VCaP (cell line): ENCODE results near the gene SBNO2.

Experiments used
- H3K27ac ChIP-seq: fragments of 450-650 bp; 2 replicates; pipeline ENCODE4 v1.5.1; 2017
- TF ChIP-seq, protein P1 (sequence below): fragments of 450-650 bp; conservative IDR thresholded peaks from 2 replicates; pipeline ENCODE4 v1.5.1; 2017; ENCODE audit warnings: mild to moderate bottlenecking, moderate library complexity

SBNO2 gene

DNA sequence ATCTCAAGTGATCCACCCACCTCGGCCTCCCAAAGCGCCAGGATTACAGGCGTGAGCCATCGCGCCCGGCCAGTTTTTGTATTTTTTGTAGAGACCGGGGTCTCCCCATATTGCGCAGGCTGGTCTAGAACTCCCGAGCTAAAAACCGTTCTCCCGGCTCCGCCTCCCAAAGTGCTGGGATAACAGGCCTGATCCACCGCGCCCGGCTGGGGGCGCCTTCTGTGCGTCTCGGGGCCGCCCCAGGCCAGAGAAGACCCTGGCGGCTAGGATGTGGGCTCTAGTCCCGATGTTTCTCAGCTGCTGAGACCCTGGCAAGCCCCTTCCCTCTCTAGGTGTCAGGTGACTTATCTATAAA is 103.5 kb downstream of the SBNO2 start:
- TF ChIP-seq, protein P1, sequence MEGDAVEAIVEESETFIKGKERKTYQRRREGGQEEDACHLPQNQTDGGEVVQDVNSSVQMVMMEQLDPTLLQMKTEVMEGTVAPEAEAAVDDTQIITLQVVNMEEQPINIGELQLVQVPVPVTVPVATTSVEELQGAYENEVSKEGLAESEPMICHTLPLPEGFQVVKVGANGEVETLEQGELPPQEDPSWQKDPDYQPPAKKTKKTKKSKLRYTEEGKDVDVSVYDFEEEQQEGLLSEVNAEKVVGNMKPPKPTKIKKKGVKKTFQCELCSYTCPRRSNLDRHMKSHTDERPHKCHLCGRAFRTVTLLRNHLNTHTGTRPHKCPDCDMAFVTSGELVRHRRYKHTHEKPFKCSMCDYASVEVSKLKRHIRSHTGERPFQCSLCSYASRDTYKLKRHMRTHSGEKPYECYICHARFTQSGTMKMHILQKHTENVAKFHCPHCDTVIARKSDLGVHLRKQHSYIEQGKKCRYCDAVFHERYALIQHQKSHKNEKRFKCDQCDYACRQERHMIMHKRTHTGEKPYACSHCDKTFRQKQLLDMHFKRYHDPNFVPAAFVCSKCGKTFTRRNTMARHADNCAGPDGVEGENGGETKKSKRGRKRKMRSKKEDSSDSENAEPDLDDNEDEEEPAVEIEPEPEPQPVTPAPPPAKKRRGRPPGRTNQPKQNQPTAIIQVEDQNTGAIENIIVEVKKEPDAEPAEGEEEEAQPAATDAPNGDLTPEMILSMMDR: no peak
- H3K27ac ChIP-seq: no peak overlapping the region

GRCh38 chr19:1069009-1069779 is 104.9 kb downstream of the SBNO2 start:
- TF ChIP-seq, protein P1: no peak
- H3K27ac ChIP-seq: no peak overlapping the region

DNA sequence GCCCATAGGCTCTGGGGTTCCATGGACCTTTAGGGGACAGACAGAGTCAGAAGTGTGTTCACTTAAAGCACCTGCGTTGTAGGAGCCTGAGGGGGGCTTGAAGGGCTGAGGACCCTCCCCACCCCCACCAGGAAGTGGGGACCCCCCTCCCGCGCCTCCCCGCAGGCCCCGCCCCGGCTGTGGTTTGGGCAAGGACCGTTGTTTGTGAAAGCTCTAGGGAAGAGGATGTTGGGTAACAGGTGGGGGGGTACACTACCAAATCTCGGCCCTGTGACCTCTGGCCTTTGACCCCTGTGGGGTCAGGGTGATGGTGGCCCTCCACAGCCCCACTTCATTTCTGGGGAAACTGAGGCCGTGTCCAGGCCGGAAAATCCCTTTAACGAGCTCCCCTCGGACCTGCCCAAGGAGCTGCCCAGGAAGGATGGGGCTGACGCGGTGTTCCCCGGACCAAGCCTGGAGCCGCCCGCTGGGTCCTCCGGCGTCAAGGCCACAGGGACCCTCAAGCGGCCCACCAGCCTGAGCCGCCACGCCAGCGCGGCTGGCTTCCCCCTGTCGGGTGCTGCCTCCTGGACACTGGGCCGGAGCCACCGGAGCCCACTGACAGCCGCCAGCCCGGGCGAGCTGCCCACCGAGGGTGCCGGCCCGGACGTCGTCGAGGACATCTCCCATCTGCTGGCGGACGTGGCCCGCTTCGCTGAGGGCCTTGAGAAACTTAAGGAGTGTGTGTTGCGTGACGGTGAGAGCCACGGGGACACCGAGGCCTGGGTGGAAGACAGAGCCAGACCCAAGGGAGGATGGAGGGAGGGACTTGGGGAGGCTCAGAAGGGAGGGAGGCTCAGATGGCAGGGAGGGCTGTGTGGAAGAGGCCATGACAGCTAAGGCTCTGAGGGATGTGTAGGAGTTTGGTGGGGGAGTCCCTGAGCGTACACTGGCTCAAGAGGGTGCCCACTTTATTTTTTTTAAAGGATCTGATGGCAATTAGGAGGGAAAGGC is 105.8 kb downstream of the SBNO2 start:
- TF ChIP-seq, protein P1: no peak
- H3K27ac ChIP-seq: no peak overlapping the region

DNA sequence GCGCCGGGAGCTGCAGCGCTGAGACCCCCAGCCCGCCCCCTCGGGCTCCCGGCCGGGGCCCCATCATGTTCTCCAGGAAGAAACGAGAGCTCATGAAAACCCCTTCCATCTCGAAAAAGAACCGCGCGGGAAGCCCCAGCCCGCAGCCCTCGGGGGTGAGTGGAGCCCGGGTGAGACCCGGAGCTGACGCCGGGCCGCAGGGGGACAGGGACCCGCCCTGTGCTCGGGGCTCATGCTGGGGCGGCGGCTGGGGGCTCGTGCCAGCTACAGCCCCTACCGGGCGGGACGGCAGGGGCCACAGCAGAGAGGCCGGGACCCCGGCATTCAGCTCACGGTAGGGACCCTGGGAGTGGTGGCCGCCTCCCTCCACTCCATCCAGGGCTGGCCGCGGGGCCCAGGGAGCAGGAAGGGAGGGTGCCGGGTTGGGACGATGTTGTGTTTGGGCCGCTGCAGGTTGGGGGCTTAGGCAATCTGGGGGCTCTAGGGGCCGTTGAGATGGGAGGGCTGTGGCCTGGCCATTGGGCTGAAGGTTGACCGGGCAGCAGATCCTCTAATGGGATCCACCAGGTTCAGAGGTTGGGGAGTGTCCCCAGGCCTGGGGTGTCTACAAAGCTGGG is 106.6 kb downstream of the SBNO2 start:
- TF ChIP-seq, protein P1: no peak
- no peak overlapping the region; the same call in 1 of the 2 replicates for H3K27ac ChIP-seq

DNA sequence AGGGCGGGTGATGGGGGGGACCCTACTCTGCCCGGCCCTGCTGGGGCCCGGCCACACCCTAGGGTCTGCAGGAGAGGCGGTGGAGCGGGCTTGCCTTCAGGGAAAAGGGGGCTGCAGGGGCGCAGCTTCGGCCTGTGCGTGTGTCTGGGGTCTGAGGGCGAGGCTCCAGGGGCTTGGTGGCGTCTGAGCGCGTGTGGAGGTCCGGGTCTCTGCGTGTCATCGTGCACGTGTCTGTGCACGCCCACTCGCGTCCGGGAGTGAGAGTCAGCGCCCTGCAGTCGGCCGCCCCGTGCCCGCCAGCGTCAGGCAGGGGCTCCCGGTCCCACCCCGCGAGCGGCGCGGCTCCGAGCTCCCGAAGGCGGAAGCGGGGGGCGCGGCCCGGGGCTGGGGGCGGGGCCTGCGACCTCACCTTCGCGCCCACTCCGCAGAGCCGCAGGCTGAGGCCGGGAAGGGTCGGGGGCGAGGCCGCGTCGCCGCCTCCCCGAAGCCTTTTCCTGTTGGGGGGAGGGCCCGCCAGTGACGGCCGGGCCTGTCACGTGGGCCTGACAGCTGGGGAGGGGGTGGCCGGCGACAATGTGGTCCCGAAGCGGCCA is 107.2 kb downstream of the SBNO2 start, which contains the start of gene ARHGAP45:
ARHGAP45 (plus strand) TSS at position 420 of the 593 bp plus-strand sequence. CDS start 239 bp downstream, outside the sequence.
- TF ChIP-seq, protein P1: no peak
- H3K27ac ChIP-seq: no peak within 1 kb of the TSS; the same call in 1 of the 2 replicates

GRCh38 chr19:1066251-1066747 is 107.8 kb downstream of the SBNO2 start:
- TF ChIP-seq, protein P1: no peak
- H3K27ac ChIP-seq: no peak overlapping the region
